NCI-H524 treated with DMSO at 0.1 percent for 48 hours (cell line): ENCODE data around the gene SUSD6.
"Not testable (repeated sequence)": the region's sequence is repeated elsewhere in the genome, so short reads cannot be mapped to it uniquely, and the experiment has no call there.

Experiments
- DNase-seq: peaks from one replicate; lab custom pipeline; 2025; lab: John Stamatoyannopoulos, UW

SUSD6 gene

GRCh38 chr14:69624136-69624535, 12.7 kb downstream of the SUSD6 start:
- no peak for DNase-seq

- no peak for DNase-seq
Measured at GRCh38 chr14:69625299-69626131, 14.1 kb downstream of the SUSD6 start.

- DNase-seq = no peak
Measured at GRCh38 chr14:69626132-69626500, 14.7 kb downstream of the SUSD6 start.

GRCh38 chr14:69629225-69630127, 18.1 kb downstream of the SUSD6 start:
- peak; percentile 97 for DNase-seq

GRCh38 chr14:69630360-69630759, 19.0 kb downstream of the SUSD6 start:
- DNase-seq = no peak

- no peak for DNase-seq
Measured at GRCh38 chr14:69631509-69631908, 20.1 kb downstream of the SUSD6 start.

- DNase-seq = no peak
Measured at GRCh38 chr14:69632164-69632563, 20.8 kb downstream of the SUSD6 start.

- no peak for DNase-seq
Measured at GRCh38 chr14:69632593-69633151, 21.3 kb downstream of the SUSD6 start.

GRCh38 chr14:69633238-69633637, 21.8 kb downstream of the SUSD6 start:
- DNase-seq = no peak

- DNase-seq = no peak
Measured at GRCh38 chr14:69635981-69636639, 24.7 kb downstream of the SUSD6 start.

GRCh38 chr14:69636718-69637480, 25.5 kb downstream of the SUSD6 start:
- DNase-seq = no peak

GRCh38 chr14:69637503-69638031, 26.2 kb downstream of the SUSD6 start:
- no peak for DNase-seq

GRCh38 chr14:69640931-69641330, 29.5 kb downstream of the SUSD6 start:
- DNase-seq = no peak

- DNase-seq = not testable (repeated sequence)
Measured at GRCh38 chr14:69642212-69642793, 30.9 kb downstream of the SUSD6 start.

- DNase-seq = no peak
Measured at GRCh38 chr14:69643430-69644200, 32.2 kb downstream of the SUSD6 start.

- no peak for DNase-seq
Measured at GRCh38 chr14:69644814-69645213, 33.4 kb downstream of the SUSD6 start.

- no peak for DNase-seq
Measured at GRCh38 chr14:69647213-69647612, 35.8 kb downstream of the SUSD6 start.

GRCh38 chr14:69647642-69648041, 36.2 kb downstream of the SUSD6 start:
- not testable (repeated sequence) for DNase-seq

GRCh38 chr14:69648480-69649451, 37.4 kb downstream of the SUSD6 start:
- no peak for DNase-seq
